ENCODE data around the gene MYOF.
"Not testable (repeated sequence)": the region's sequence is repeated elsewhere in the genome, so short reads cannot be mapped to it uniquely, and the experiment has no call there.

The MYOF gene

GRCh38 chr10:93386631-93387369 is 95.3 kb downstream of the MYOF start:
- DNase-seq (ENCODE audit: low read depth): no peak

- DNase-seq (ENCODE audit: low read depth): no peak
Observed at GRCh38 chr10:93385345-93385744, 96.8 kb downstream of the MYOF start.

GRCh38 chr10:93384006-93384405 is 98.1 kb downstream of the MYOF start:
- DNase-seq (ENCODE audit: low read depth): no peak

GRCh38 chr10:93383562-93383981 is 98.6 kb downstream of the MYOF start:
- no peak for DNase-seq (ENCODE audit: low read depth)

GRCh38 chr10:93379731-93380575 is 102.2 kb downstream of the MYOF start:
- no peak for DNase-seq (ENCODE audit: low read depth)

GRCh38 chr10:93378997-93379730 is 103.0 kb downstream of the MYOF start:
- no peak for DNase-seq (ENCODE audit: low read depth)

- no peak for DNase-seq (ENCODE audit: low read depth)
Observed at GRCh38 chr10:93378039-93378438, 104.1 kb downstream of the MYOF start.

- DNase-seq (ENCODE audit: low read depth): peak; percentile 22
Observed at GRCh38 chr10:93376372-93377293, 105.5 kb downstream of the MYOF start.

- DNase-seq (ENCODE audit: low read depth): no peak
Observed at GRCh38 chr10:93370961-93371360, 111.2 kb downstream of the MYOF start.

- DNase-seq (ENCODE audit: low read depth): no peak
Observed at GRCh38 chr10:93369588-93370164, 112.5 kb downstream of the MYOF start.

- no peak for DNase-seq (ENCODE audit: low read depth)
Observed at GRCh38 chr10:93368210-93368609, 113.9 kb downstream of the MYOF start.

- no peak for DNase-seq (ENCODE audit: low read depth)
Observed at GRCh38 chr10:93367664-93368063, 114.5 kb downstream of the MYOF start.

GRCh38 chr10:93364966-93365365 is 117.2 kb downstream of the MYOF start:
- no peak for DNase-seq (ENCODE audit: low read depth)

GRCh38 chr10:93363891-93364648 is 118.1 kb downstream of the MYOF start:
- DNase-seq (ENCODE audit: low read depth): no peak

GRCh38 chr10:93358398-93358797 is 123.7 kb downstream of the MYOF start:
- not testable (repeated sequence) for DNase-seq (ENCODE audit: low read depth)

GRCh38 chr10:93357680-93358079 is 124.5 kb downstream of the MYOF start:
- no peak for DNase-seq (ENCODE audit: low read depth)

- DNase-seq (ENCODE audit: low read depth): no peak
Observed at GRCh38 chr10:93356516-93356915, 125.6 kb downstream of the MYOF start.

GRCh38 chr10:93352638-93353383 is 129.3 kb downstream of the MYOF start:
- DNase-seq (ENCODE audit: low read depth): no peak

GRCh38 chr10:93346694-93347093 is 135.4 kb downstream of the MYOF start:
- DNase-seq (ENCODE audit: low read depth): no peak

- no peak for DNase-seq (ENCODE audit: low read depth)
Observed at GRCh38 chr10:93346108-93346507, 136.0 kb downstream of the MYOF start.
